GM12878 (cell line): ENCODE measurements around the gene ISG20. TPM values are rescaled to one million over a fixed set of nuclear protein-coding genes. Genes with fewer than 3 reads are reported as not detected.

Experiments
- ATAC-seq: fragments of 200-7000 bp; cut with Tn5 transposase; 3 replicates; pipeline ENCODE4 v1.9.1; 2020; ENCODE audit warnings: mild to moderate bottlenecking, moderate library complexity
- BruUV-seq: library from RNA; stranded (reverse); fragments of 400-500 nt; replicated peaks from 2 replicates; lab custom pipeline; 2021; lab: Mats Ljungman, UMichigan
- CTCF ChIA-PET: fragments of 300-600 bp; sonication (Branson Sonifier 250); formaldehyde crosslinking; extraction: SDS; loops from one replicate; lab custom pipeline; 2021; ENCODE audit warnings: inconsistent platforms; lab: Yijun Ruan, JAX
- POLR2A ChIA-PET: fragments of 350-600 bp; formaldehyde crosslinking; extraction: SDS; loops from one replicate; lab custom pipeline; 2021; ENCODE audit warnings: inconsistent platforms; lab: Charles Lee
- RAD21 ChIA-PET: fragments of 300-600 bp; sonication (Branson Sonifier 250); formaldehyde crosslinking; loops from one replicate; lab custom pipeline; 2023; ENCODE audit warnings: antibody characterized with exemption; ENCODE audit not compliant: unreplicated experiment; lab: Charles Lee
- SMC1A ChIA-PET: fragments of 300-600 bp; sonication (Branson Sonifier 250); formaldehyde crosslinking; loops from one replicate; lab custom pipeline; 2023; ENCODE audit not compliant: unreplicated experiment, uncharacterized antibody; lab: Charles Lee
- DNase-seq: peaks from one replicate; pipeline ENCODE4 v3.0.0-alpha.2; 2011; ENCODE audit warnings: low read depth, low spot score
- FAIRE-seq: peaks from 3 replicates; lab custom pipeline; 2011; peaks lifted over from hg19 to GRCh38; lab: Jason Lieb, UNC
- H2AFZ ChIP-seq: 2 replicates; pipeline ENCODE4 v1.6.0; 2011; ENCODE audit warnings: low read depth, low read length, control low read depth; ENCODE audit not compliant: control insufficient read depth
- H3K27ac ChIP-seq: 2 replicates; pipeline ENCODE4 v1.5.1; 2011; ENCODE audit warnings: control low read depth; ENCODE audit not compliant: control insufficient read depth, insufficient read depth
- H3K27me3 ChIP-seq, 2 experiments: replicated peaks in 1 of 2; 2 replicates each; pipeline versions ENCODE4 v1.6.0 to v1.6.1; 2011; ENCODE audit warnings: low read length in 1 of 2; ENCODE audit not compliant: control insufficient read depth in 2 of 2, insufficient read depth in 2 of 2
- H3K36me3 ChIP-seq, 2 experiments: 2 replicates each; pipeline ENCODE4 v1.5.1; 2011; ENCODE audit warnings: low read length in 1 of 2; ENCODE audit not compliant: control insufficient read depth in 2 of 2, insufficient read depth in 2 of 2
- H3K4me1 ChIP-seq: 2 replicates; pipeline ENCODE4 v1.6.1; 2011; ENCODE audit warnings: mild to moderate bottlenecking, low read length, moderate library complexity, mixed read lengths; ENCODE audit not compliant: control insufficient read depth, insufficient read depth
- H3K4me2 ChIP-seq: 2 replicates; pipeline ENCODE4 v1.6.0; 2011; ENCODE audit warnings: control low read depth; ENCODE audit not compliant: control insufficient read depth, insufficient read depth
- H3K4me3 ChIP-seq: fragments of 200-600 bp; sonication (generic); 2 replicates; pipeline ENCODE4 v1.5.1; 2016
- H3K79me2 ChIP-seq: 2 replicates; pipeline ENCODE4 v1.6.0; 2011; ENCODE audit warnings: low read length; ENCODE audit not compliant: control insufficient read depth, insufficient read depth
- H3K9ac ChIP-seq: 2 replicates; pipeline ENCODE4 v1.8.0; 2011; ENCODE audit warnings: low read length, control low read depth, mixed read lengths; ENCODE audit not compliant: control insufficient read depth, insufficient read depth
- H3K9me3 ChIP-seq: replicated peaks from 3 replicates; pipeline ENCODE4 v1.5.1; 2011; ENCODE audit warnings: mild to moderate bottlenecking, low read length; ENCODE audit not compliant: control insufficient read depth, insufficient read depth
- H4K20me1 ChIP-seq: 2 replicates; pipeline ENCODE4 v1.6.0; 2011; ENCODE audit not compliant: control insufficient read depth, insufficient read depth
- ATF7 ChIP-seq: fragments of 450-650 bp; IDR thresholded peaks from 2 replicates; pipeline ENCODE4 v1.6.1; 2016; ENCODE audit warnings: low read depth, mild to moderate bottlenecking
- CBX3 ChIP-seq: fragments of 200-600 bp; sonication (generic); IDR thresholded peaks from 2 replicates; pipeline ENCODE4 v1.6.1; 2016; ENCODE audit warnings: low read depth, borderline replicate concordance
- CREB1 ChIP-seq: IDR thresholded peaks from 2 replicates; pipeline ENCODE4 v1.6.1; 2012; ENCODE audit warnings: low read depth, mild to moderate bottlenecking, inconsistent platforms
- FOS ChIP-seq: IDR thresholded peaks from 3 replicates; pipeline ENCODE4 v1.6.1; 2011; ENCODE audit warnings: borderline replicate concordance; ENCODE audit not compliant: insufficient read length; ENCODE audit errors: extremely low read depth
- MEF2A ChIP-seq: IDR thresholded peaks from 2 replicates; pipeline ENCODE4 v1.6.1; 2011; ENCODE audit warnings: low read depth, mild to moderate bottlenecking, low read length, moderate library complexity; ENCODE audit not compliant: insufficient read depth
- NFXL1 ChIP-seq: fragments of 450-650 bp; IDR thresholded peaks from 2 replicates; pipeline ENCODE4 v1.6.1; 2017; ENCODE audit warnings: antibody characterized with exemption, mild to moderate bottlenecking, borderline replicate concordance
- PML ChIP-seq: IDR thresholded peaks from 2 replicates; pipeline ENCODE4 v1.6.1; 2012; ENCODE audit warnings: low read length, inconsistent platforms
- POLR2A ChIP-seq: IDR thresholded peaks from 2 replicates; pipeline ENCODE4 v1.6.1; 2011; ENCODE audit warnings: low read depth, mild to moderate bottlenecking, low read length
- RAD51 ChIP-seq: fragments of 450-650 bp; IDR thresholded peaks from 2 replicates; pipeline ENCODE4 v1.6.1; 2016; ENCODE audit warnings: moderate library complexity, mild to moderate bottlenecking, inconsistent platforms
- SREBF1 ChIP-seq: IDR thresholded peaks from 2 replicates; pipeline ENCODE4 v1.6.1; 2012; ENCODE audit warnings: mild to moderate bottlenecking, low read length
- STAT3 ChIP-seq: IDR thresholded peaks from 2 replicates; pipeline ENCODE4 v1.6.1; 2011; ENCODE audit warnings: low read depth, low read length, improper control_type of control experiment
- TCF7 ChIP-seq: IDR thresholded peaks from 2 replicates; pipeline ENCODE4 v1.6.1; 2014; ENCODE audit warnings: antibody characterized with exemption, borderline replicate concordance
- YBX1 ChIP-seq: fragments of 450-650 bp; IDR thresholded peaks from 2 replicates; pipeline ENCODE4 v1.6.1; 2016; ENCODE audit warnings: antibody characterized with exemption
- ZNF384 ChIP-seq: IDR thresholded peaks from 2 replicates; pipeline ENCODE4 v1.6.1; 2012; ENCODE audit warnings: low read depth, mild to moderate bottlenecking, low read length, improper control_type of control experiment, borderline replicate concordance
- WGBS: methylation state at CpG from one replicate; pipeline ENCODE4 v1.1.6; 2016; ENCODE audit warnings: low lambda C conversion rate; ENCODE audit not compliant: insufficient replicate concordance, insufficient coverage; ENCODE audit errors: missing lambda C conversion rate; 5-methylcytosine and 5-hydroxymethylcytosine counted together
- in situ Hi-C: fragments of 300-500 bp; cut with MboI; formaldehyde crosslinking; loops from 9 replicates; pipeline ENCODE4 v1.14.3; 2018; ENCODE audit warnings: mixed read lengths
- intact Hi-C: fragments of 100-400 bp; cut with micrococcal nuclease; formaldehyde crosslinking; loops from one replicate; pipeline ENCODE4 v1.14.2; 2022; ENCODE audit not compliant: unreplicated experiment
- polyA plus RNA-seq, 11 experiments: library from polyadenylated mRNA; depleted of rRNA in 4 of 11; unstranded in 6 of 11; stranded (reverse) in 5 of 11; fragments of >200 nt; fragmentation: Nextera tagmentation in 4 of 11; fragmentation: Illumina TruSeq in 1 of 11; extraction: Ambion mirVana in 4 of 11; extraction: Trizol in 1 of 11; gene quantifications; 1 replicate in 1 of 11; 2 replicates in 10 of 11; pipeline versions ENCODE4 v1.2.1 to v1.2.3, GENCODE V29; 2011 to 2016; ENCODE audit warnings: inconsistent platforms in 2 of 11, missing spikeins in 2 of 11, low read depth in 1 of 11
- total RNA-seq, 4 experiments: library from RNA; depleted of rRNA in 3 of 4; stranded (reverse); fragments of >200 nt in 3 of 4; fragmentation: Illumina TruSeq in 1 of 4; extraction: Trizol in 1 of 4; gene quantifications; 2 replicates each; pipeline versions ENCODE4 v1.2.1 to v1.2.3, GENCODE V29; 2013 to 2021
- TF ChIP-seq, protein P1 (sequence below): IDR thresholded peaks from 2 replicates; pipeline ENCODE4 v1.6.1; 2011; ENCODE audit warnings: borderline replicate concordance, low read depth, mild to moderate bottlenecking, moderate library complexity, mixed read lengths, low read length; ENCODE audit not compliant: insufficient read depth; ENCODE audit errors: extremely low read length

ISG20 gene
- total and polyA plus RNA-seq, 10 of the 15 experiments (the other 5 are each of a cell fraction or from before 2014, with no cell fraction given) = 23.4 to 210 (median 85.9) TPM

DNA sequence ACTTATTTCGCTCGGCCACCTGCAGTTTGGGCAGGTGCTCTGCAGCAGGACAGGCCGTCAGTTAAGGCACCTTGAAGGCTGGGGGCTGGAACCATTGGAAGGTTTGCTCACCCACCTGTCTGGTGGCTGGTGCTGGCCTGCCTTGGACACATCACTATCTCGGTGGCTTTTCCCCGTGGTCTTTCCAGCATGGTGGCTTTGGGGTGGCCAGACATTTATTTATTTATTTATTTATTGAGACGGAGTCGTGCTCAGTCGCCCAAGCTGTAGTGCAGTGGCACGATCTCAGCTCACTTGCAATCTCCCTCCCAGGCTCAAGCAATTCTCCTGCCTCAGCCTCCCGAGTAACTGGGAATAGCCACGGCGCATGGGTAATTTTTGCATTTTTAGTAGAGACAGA lies 11.7 kb downstream of the ISG20 start:
- ChIA-PET CTCF (interaction anchor here (1.4 kb wide), 1 partner anchor 15 kb away, joined by 3 read pairs; no protein-coding TSS in a partner anchor), SMC1A (interaction anchor here (0.6 to 1.4 kb wide), 2 partner anchors 12 to 181 kb away, joined by 3 to 6 read pairs; partner anchors contain the start of gene ISG20), RAD21 (interaction anchor here (1.5 kb wide), 1 partner anchor 26 kb away, joined by 5 read pairs; no protein-coding TSS in a partner anchor), POLR2A (no interaction called here)
- DNase-seq (no peak), ATAC-seq (no peak), FAIRE-seq (no peak)
- Histone ChIP-seq H3K27ac (no peak overlapping the region), H3K36me3 (peaks cover 0 to 11% of the 10 kb centered on the region in 2 experiments), H3K4me2 (no peak overlapping the region), H3K4me3 (no peak overlapping the region), H3K79me2 (peaks cover 6% of the 10 kb centered on the region), H3K9ac (no peak overlapping the region), H2AFZ (no peak overlapping the region), H3K9me3 (no peaks in the 10 kb centered on the region), H3K27me3 (no peaks in the 10 kb centered on the region), H4K20me1 (peaks cover 2% of the 10 kb centered on the region; the same call in 1 of the 2 replicates), H3K4me1 (peaks cover 30% of the 10 kb centered on the region)
- in situ Hi-C loops = no loop called here
- WGBS = 96% methylated on average over 12 of the region's 12 CpGs
- TF ChIP-seq PML (no peak), STAT3 (no peak), MEF2A (no peak)
- intact Hi-C loops = no loop called here
- BruUV-seq = no TSS peak

DNA sequence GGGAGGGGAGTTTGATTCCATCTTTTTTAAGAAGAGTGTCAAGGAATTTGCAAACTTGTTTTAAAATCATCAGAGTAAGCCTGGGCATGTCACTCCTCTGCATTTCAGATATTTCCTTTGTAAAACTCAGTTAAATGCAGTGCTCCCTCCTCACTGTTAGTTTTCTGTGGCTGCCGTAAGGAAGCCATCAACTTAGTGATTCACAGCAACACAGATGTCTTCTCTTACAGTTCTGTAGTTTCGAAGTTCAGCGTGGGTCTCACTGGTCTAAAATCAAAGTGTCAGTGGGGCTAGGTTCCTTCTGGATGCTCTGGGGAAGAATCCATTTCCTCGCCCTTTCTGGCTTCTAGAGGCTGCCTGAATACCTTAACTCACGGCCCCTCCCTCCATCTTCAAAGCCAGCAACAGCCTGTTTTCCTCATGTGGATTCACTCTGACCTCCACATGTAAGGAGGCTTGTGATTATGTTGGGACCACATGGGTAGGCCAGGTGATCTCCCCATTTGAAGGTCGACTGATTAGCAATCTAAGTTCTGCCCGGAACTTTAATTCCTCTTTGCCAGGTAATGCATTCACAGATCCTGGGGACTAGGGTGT lies 12.4 kb downstream of the ISG20 start:
- Histone ChIP-seq H3K79me2 (peaks cover 5% of the 10 kb centered on the region), H3K36me3 (peaks cover 0 to 11% of the 10 kb centered on the region in 2 experiments), H3K4me2 (no peak overlapping the region), H3K4me3 (no peak overlapping the region), H3K27me3 (no peaks in the 10 kb centered on the region), H3K9ac (no peak overlapping the region), H4K20me1 (peaks cover 2% of the 10 kb centered on the region; the same call in 1 of the 2 replicates), H3K27ac (no peak overlapping the region), H3K9me3 (no peaks in the 10 kb centered on the region), H3K4me1 (peaks cover 32% of the 10 kb centered on the region), H2AFZ (no peak overlapping the region)
- ChIA-PET SMC1A (no interaction called here), POLR2A (no interaction called here), RAD21 (no interaction called here), CTCF (no interaction called here)
- intact Hi-C loops = no loop called here
- FAIRE-seq (no peak), DNase-seq (no peak), ATAC-seq (no peak)
- WGBS = 93% methylated on average over 7 of the region's 7 CpGs
- in situ Hi-C loops = no loop called here
- TSS peak; percentile 4 for BruUV-seq
- no peak for TF ChIP-seq RAD51
- TF ChIP-seq SREBF1 = no peak
- TF ChIP-seq, protein P1, sequence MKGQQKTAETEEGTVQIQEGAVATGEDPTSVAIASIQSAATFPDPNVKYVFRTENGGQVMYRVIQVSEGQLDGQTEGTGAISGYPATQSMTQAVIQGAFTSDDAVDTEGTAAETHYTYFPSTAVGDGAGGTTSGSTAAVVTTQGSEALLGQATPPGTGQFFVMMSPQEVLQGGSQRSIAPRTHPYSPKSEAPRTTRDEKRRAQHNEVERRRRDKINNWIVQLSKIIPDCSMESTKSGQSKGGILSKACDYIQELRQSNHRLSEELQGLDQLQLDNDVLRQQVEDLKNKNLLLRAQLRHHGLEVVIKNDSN = no peak
- TF ChIP-seq ATF7 = no peak
- no peak for TF ChIP-seq TCF7
- TF ChIP-seq CBX3 = no peak
- no peak for TF ChIP-seq POLR2A
- TF ChIP-seq PML = no peak
- TF ChIP-seq NFXL1 = no peak
- no peak for TF ChIP-seq YBX1
- no peak for TF ChIP-seq ZNF384
- TF ChIP-seq FOS = no peak
- no peak for TF ChIP-seq CREB1
